GM18526 (cell line): ENCODE results near the gene FGF13.

Source experiments
- POLR2A ChIP-seq: IDR thresholded peaks from 3 replicates; pipeline ENCODE4 v1.6.1; 2011; ENCODE audit not compliant: insufficient read length; ENCODE audit errors: extremely low read depth

Gene FGF13

GRCh38 chrX:138704101-138704500 is 7.4 kb downstream of the FGF13 start:
- no peak for TF ChIP-seq POLR2A

GRCh38 chrX:138692591-138692990 is 18.9 kb downstream of the FGF13 start:
- no peak for TF ChIP-seq POLR2A

- no peak for TF ChIP-seq POLR2A
Measured at GRCh38 chrX:138691186-138691585, 20.3 kb downstream of the FGF13 start.

GRCh38 chrX:138690591-138690990 is 20.9 kb downstream of the FGF13 start:
- TF ChIP-seq POLR2A, result no peak

- no peak for TF ChIP-seq POLR2A
Measured at GRCh38 chrX:138683600-138683999, 27.9 kb downstream of the FGF13 start.

- TF ChIP-seq POLR2A, result no peak
Measured at GRCh38 chrX:138669693-138670092, 41.8 kb downstream of the FGF13 start.

- no peak for TF ChIP-seq POLR2A
Measured at GRCh38 chrX:138664466-138664865, 47.1 kb downstream of the FGF13 start.

GRCh38 chrX:138664016-138664415 is 47.5 kb downstream of the FGF13 start:
- no peak for TF ChIP-seq POLR2A

GRCh38 chrX:138651494-138651893 is 60.0 kb downstream of the FGF13 start:
- no peak for TF ChIP-seq POLR2A

GRCh38 chrX:138648568-138648967 is 62.9 kb downstream of the FGF13 start:
- TF ChIP-seq POLR2A, result no peak

- no peak for TF ChIP-seq POLR2A
Measured at GRCh38 chrX:138638996-138639395, 72.5 kb downstream of the FGF13 start.
